CD8-positive, alpha-beta memory T cell (primary cell): ENCODE results near the gene MYO1H. TPM values are rescaled to one million over a fixed set of nuclear protein-coding genes. Genes with fewer than 3 reads are reported as not detected.

Experiments used
- CTCF ChIA-PET: fragments of 350-600 bp; sonication (Branson Sonifier 250); formaldehyde crosslinking; loops from one replicate; lab custom pipeline; 2021; ENCODE audit warnings: antibody characterized with exemption; lab: Charles Lee
- POLR2A ChIA-PET: fragments of 350-600 bp; sonication (Branson Sonifier 250); formaldehyde crosslinking; loops from one replicate; lab custom pipeline; 2021; ENCODE audit warnings: antibody characterized with exemption; lab: Charles Lee
- DNase-seq, 5 donors: peaks; one replicate each; pipeline versions ENCODE4 v3.0.0 to v3.0.0-alpha.2; 2020 to 2022; ENCODE audit warnings: mixed read lengths in 1 of 5
- H3K27ac ChIP-seq: one replicate; pipeline ENCODE4 v1.7.0; 2013; ENCODE audit warnings: low read depth, mild to moderate bottlenecking, low read length, moderate library complexity
- H3K27me3 ChIP-seq: 2 replicates; pipeline ENCODE4 v1.7.0; 2013; ENCODE audit warnings: low read length, mild to moderate bottlenecking; ENCODE audit not compliant: insufficient read depth, poor library complexity, severe bottlenecking
- H3K36me3 ChIP-seq: 2 replicates; pipeline ENCODE4 v1.7.0; 2013; ENCODE audit warnings: mild to moderate bottlenecking, low read length, moderate library complexity; ENCODE audit not compliant: insufficient read depth
- H3K4me1 ChIP-seq: 2 replicates; pipeline ENCODE4 v1.7.0; 2013; ENCODE audit warnings: mild to moderate bottlenecking, low read length, moderate library complexity; ENCODE audit not compliant: insufficient read depth
- H3K4me3 ChIP-seq: 2 replicates; pipeline ENCODE4 v1.7.0; 2013; ENCODE audit warnings: mild to moderate bottlenecking, low read length
- H3K9me3 ChIP-seq: 2 replicates; pipeline ENCODE4 v1.7.0; 2013; ENCODE audit warnings: mild to moderate bottlenecking, low read length
- H3K27ac Mint-ChIP-seq, 8 donors: one replicate each; pipeline ENCODE4 v1.8.0; 2020 to 2021; ENCODE audit warnings: mixed read lengths in 8 of 8, mild to moderate bottlenecking in 6 of 8, inconsistent platforms in 3 of 8, moderate library complexity in 3 of 8
- H3K27me3 Mint-ChIP-seq, 2 donors: one replicate each; pipeline ENCODE4 v1.8.0; 2020 to 2021; ENCODE audit warnings: mixed read lengths in 2 of 2, mild to moderate bottlenecking in 1 of 2, moderate library complexity in 1 of 2
- H3K36me3 Mint-ChIP-seq, 3 donors: one replicate each; pipeline ENCODE4 v1.8.0; 2020 to 2021; ENCODE audit warnings: mixed read lengths in 3 of 3, inconsistent platforms in 1 of 3, mild to moderate bottlenecking in 1 of 3
- H3K4me1 Mint-ChIP-seq, 3 donors: one replicate each; pipeline ENCODE4 v1.8.0; 2020 to 2021; ENCODE audit warnings: mixed read lengths in 3 of 3, inconsistent platforms in 1 of 3, mild to moderate bottlenecking in 1 of 3
- H3K4me3 Mint-ChIP-seq, 7 donors: one replicate each; pipeline ENCODE4 v1.8.0; 2020 to 2021; ENCODE audit warnings: mixed read lengths in 7 of 7, mild to moderate bottlenecking in 6 of 7, moderate library complexity in 4 of 7, inconsistent platforms in 2 of 7
- H3K9me3 Mint-ChIP-seq, 5 donors: one replicate each; pipeline ENCODE4 v1.8.0; 2020 to 2022; ENCODE audit warnings: mixed read lengths in 5 of 5, mild to moderate bottlenecking in 3 of 5, moderate library complexity in 2 of 5, inconsistent platforms in 1 of 5
- polyA plus RNA-seq: library from polyadenylated mRNA; unstranded; fragments of 300-500 nt; fragmentation: Illumina TruSeq; gene quantifications from one replicate; pipeline ENCODE4 v1.2.3, GENCODE V29; 2021
- total RNA-seq, 2 experiments: library from RNA; stranded (reverse); gene quantifications; one replicate each; pipeline ENCODE4 v1.2.3, GENCODE V29; 2021

Gene MYO1H
- total and polyA plus RNA-seq, 3 experiments from 2014 or later = not detected

GRCh38 chr12:109385339-109386058 lies 37.8 kb downstream of the MYO1H start:
- Mint-ChIP-seq H3K4me1 (no peaks in the 10 kb centered on the region), H3K27ac (no peak overlapping the region), H3K27me3 (peaks cover 19 to 45% of the 10 kb centered on the region in 2 donors), H3K9me3 (peaks cover 0 to 5% (median 0%) of the 10 kb centered on the region in 5 donors), H3K36me3 (no peaks in the 10 kb centered on the region), H3K4me3 (peak overlapping the region in 1 of 7 donors; percentile 6)
- no peaks in the 10 kb centered on the region for H3K27me3 ChIP-seq
- H3K36me3 ChIP-seq = no peaks in the 10 kb centered on the region
- H3K27ac ChIP-seq = no peak overlapping the region
- H3K4me3 ChIP-seq = no peak overlapping the region
- POLR2A ChIA-PET = no interaction called here
- CTCF ChIA-PET = interaction anchor here (1.1 to 2.1 kb wide), 2 partner anchors 8 to 274 kb away, joined by 6 to 7 read pairs; no protein-coding TSS in a partner anchor
- no peaks in the 10 kb centered on the region for H3K9me3 ChIP-seq
- no peaks in the 10 kb centered on the region for H3K4me1 ChIP-seq
- DNase-seq = peak in 2 of 5 donors; percentile 10 to 11

GRCh38 chr12:109386059-109386433 lies 38.3 kb downstream of the MYO1H start:
- H3K27me3 ChIP-seq = no peaks in the 10 kb centered on the region
- peaks cover 0 to 5% (median 0%) of the 10 kb centered on the region in 5 donors for H3K9me3 Mint-ChIP-seq
- DNase-seq = no peak
- ChIA-PET CTCF (interaction anchor here (1.1 to 2.1 kb wide), 2 partner anchors 8 to 274 kb away, joined by 6 to 7 read pairs; no protein-coding TSS in a partner anchor), POLR2A (no interaction called here)
- no peak overlapping the region for H3K27ac ChIP-seq
- H3K9me3 ChIP-seq = no peaks in the 10 kb centered on the region
- H3K27ac Mint-ChIP-seq = no peak overlapping the region
- no peak overlapping the region for H3K4me3 ChIP-seq
- H3K4me1 ChIP-seq = no peaks in the 10 kb centered on the region
- H3K36me3 Mint-ChIP-seq = no peaks in the 10 kb centered on the region
- H3K4me1 Mint-ChIP-seq = no peaks in the 10 kb centered on the region
- H3K36me3 ChIP-seq = no peaks in the 10 kb centered on the region
- H3K4me3 Mint-ChIP-seq = no peak overlapping the region
- H3K27me3 Mint-ChIP-seq = peaks cover 20 to 43% of the 10 kb centered on the region in 2 donors

DNA sequence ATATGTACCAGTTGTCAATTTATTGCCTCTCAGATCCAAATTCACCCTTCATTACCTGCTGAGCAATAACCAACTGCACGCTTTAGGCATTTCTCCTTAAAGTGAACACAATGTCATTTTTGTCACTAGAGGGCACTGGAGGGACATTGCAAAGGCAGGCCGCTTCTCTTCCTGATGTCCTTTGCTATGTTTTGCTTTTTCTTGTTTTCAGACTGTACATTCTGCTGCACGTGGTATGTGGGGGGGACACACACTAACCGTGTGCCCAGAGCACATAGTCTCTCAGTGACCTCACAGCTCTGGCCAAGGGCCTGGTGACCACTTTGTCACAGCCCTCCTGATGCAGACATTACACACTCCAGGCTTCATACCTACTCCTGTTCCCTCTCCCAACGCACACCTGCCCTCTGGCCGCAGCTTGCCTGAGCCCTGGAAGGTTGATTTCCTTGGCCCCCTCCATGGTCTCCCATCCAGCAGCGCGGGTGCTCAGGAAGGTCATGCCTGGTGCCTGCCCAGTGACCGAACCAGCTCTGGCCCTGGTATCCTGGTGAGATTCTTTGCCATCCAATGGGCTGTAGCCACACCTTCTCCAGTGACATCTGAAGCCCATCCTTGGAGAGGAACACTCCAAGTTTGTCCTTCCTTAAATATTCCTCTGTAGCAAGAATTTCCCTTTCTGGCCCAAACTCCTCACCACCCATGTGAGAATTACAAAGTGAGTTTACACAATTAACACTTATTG lies 39.9 kb downstream of the MYO1H start:
- Histone ChIP-seq H3K9me3 (no peaks in the 10 kb centered on the region), H3K36me3 (no peaks in the 10 kb centered on the region), H3K27me3 (no peaks in the 10 kb centered on the region), H3K4me3 (no peak overlapping the region), H3K4me1 (no peaks in the 10 kb centered on the region), H3K27ac (no peak overlapping the region)
- no peaks in the 10 kb centered on the region for H3K36me3 Mint-ChIP-seq
- ChIA-PET CTCF (interaction anchor here (0.6 kb wide), 1 partner anchor 1595 kb away, joined by 3 read pairs; no protein-coding TSS in a partner anchor), POLR2A (no interaction called here)
- H3K27ac Mint-ChIP-seq = no peak overlapping the region
- peaks cover 0 to 5% (median 0%) of the 10 kb centered on the region in 5 donors for H3K9me3 Mint-ChIP-seq
- H3K27me3 Mint-ChIP-seq = peaks cover 21 to 55% of the 10 kb centered on the region in 2 donors
- H3K4me1 Mint-ChIP-seq = no peaks in the 10 kb centered on the region
- no peak for DNase-seq
- H3K4me3 Mint-ChIP-seq = no peak overlapping the region

DNA sequence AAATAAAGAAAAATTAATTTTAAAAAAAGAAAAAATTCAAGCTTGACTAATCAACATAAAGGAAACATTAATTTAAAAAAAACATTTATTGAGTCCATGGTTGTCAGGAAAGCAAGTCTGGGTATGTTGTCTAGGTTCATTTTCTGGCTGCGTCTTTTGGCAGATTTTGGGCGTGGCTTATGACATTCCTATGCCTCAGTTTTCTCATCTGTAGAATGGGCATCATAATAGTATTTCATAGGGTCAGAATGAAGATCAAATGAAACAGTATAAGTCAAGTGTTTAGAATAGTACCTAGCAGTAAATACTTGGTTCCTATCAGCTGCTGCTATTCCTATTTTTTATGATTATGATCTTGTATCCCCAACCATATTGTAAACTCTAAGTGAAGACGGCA lies 40.5 kb downstream of the MYO1H start:
- peaks cover 0 to 5% (median 0%) of the 10 kb centered on the region in 5 donors for H3K9me3 Mint-ChIP-seq

GRCh38 chr12:109389146-109389545 lies 41.4 kb downstream of the MYO1H start:
- H3K4me1 Mint-ChIP-seq = no peaks in the 10 kb centered on the region
- ChIA-PET CTCF (interaction anchor here (1.3 kb wide), 1 partner anchor 278 kb away, joined by 3 read pairs; no protein-coding TSS in a partner anchor), POLR2A (no interaction called here)
- H3K4me3 Mint-ChIP-seq = no peak overlapping the region
- Histone ChIP-seq H3K27me3 (no peaks in the 10 kb centered on the region), H3K9me3 (no peaks in the 10 kb centered on the region), H3K4me3 (no peak overlapping the region), H3K27ac (no peak overlapping the region), H3K4me1 (no peaks in the 10 kb centered on the region), H3K36me3 (no peaks in the 10 kb centered on the region)
- H3K27me3 Mint-ChIP-seq = peaks cover 28 to 58% of the 10 kb centered on the region in 2 donors
- H3K27ac Mint-ChIP-seq = no peak overlapping the region
- H3K36me3 Mint-ChIP-seq = no peaks in the 10 kb centered on the region
- no peak for DNase-seq
- H3K9me3 Mint-ChIP-seq = peaks cover 0 to 5% (median 0%) of the 10 kb centered on the region in 5 donors

More for the DNA sequence above, 40.5 kb downstream of the MYO1H start:
- no peaks in the 10 kb centered on the region for H3K4me1 Mint-ChIP-seq
- Histone ChIP-seq H3K36me3 (no peaks in the 10 kb centered on the region), H3K27me3 (no peaks in the 10 kb centered on the region), H3K4me1 (no peaks in the 10 kb centered on the region), H3K27ac (no peak overlapping the region), H3K4me3 (no peak overlapping the region), H3K9me3 (no peaks in the 10 kb centered on the region)
- H3K27me3 Mint-ChIP-seq = peaks cover 24 to 54% of the 10 kb centered on the region in 2 donors
- CTCF ChIA-PET = no interaction called here
- H3K36me3 Mint-ChIP-seq = no peaks in the 10 kb centered on the region
- H3K27ac Mint-ChIP-seq = no peak overlapping the region
- POLR2A ChIA-PET = no interaction called here
- H3K4me3 Mint-ChIP-seq = no peak overlapping the region
- no peak for DNase-seq

- Mint-ChIP-seq H3K4me1 (no peaks in the 10 kb centered on the region), H3K9me3 (peaks cover 0 to 2% (median 0%) of the 10 kb centered on the region in 5 donors), H3K36me3 (no peaks in the 10 kb centered on the region), H3K27ac (no peak overlapping the region), H3K27me3 (peaks cover 20 to 41% of the 10 kb centered on the region in 2 donors), H3K4me3 (no peak overlapping the region)
- no peak overlapping the region for H3K4me3 ChIP-seq
- no peak overlapping the region for H3K27ac ChIP-seq
- no peaks in the 10 kb centered on the region for H3K27me3 ChIP-seq
- POLR2A ChIA-PET = no interaction called here
- H3K4me1 ChIP-seq = no peaks in the 10 kb centered on the region
- H3K36me3 ChIP-seq = no peaks in the 10 kb centered on the region
- DNase-seq = peak; percentile 2 to 62 (median 30)
- CTCF ChIA-PET = interaction anchor here (1.0 to 1.8 kb wide), 8 partner anchors 9 to 295 kb away, joined by 3 to 8 read pairs (median 4); no protein-coding TSS in a partner anchor
- H3K9me3 ChIP-seq = no peaks in the 10 kb centered on the region
Measured at GRCh38 chr12:109393437-109394345, 46.0 kb downstream of the MYO1H start.

DNA sequence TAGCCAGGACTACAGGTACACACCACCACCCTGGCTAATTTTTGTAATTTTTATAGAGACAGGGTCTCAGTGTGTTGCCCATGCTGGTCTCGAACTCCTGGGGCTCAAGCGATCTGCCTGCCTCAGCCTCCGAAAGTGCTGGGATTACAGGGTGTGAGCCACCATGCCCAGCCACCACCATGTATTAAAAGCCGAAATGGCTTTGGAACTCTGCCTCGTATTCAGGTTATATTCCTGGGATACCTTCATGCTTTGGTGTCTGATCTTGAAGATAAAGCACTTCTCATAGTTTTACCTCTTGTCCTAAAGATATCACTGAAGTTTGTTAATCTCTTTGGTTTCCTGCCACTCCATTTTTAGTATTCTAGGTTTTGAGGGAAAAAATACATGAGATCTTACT lies 47.2 kb downstream of the MYO1H start:
- no peaks in the 10 kb centered on the region for H3K4me1 Mint-ChIP-seq
- Histone ChIP-seq H3K27ac (no peak overlapping the region), H3K36me3 (no peaks in the 10 kb centered on the region), H3K27me3 (no peaks in the 10 kb centered on the region), H3K4me3 (no peak overlapping the region), H3K9me3 (no peaks in the 10 kb centered on the region), H3K4me1 (no peaks in the 10 kb centered on the region)
- peaks cover 21 to 41% of the 10 kb centered on the region in 2 donors for H3K27me3 Mint-ChIP-seq
- POLR2A ChIA-PET = no interaction called here
- H3K9me3 Mint-ChIP-seq = peaks cover 0 to 2% (median 0%) of the 10 kb centered on the region in 5 donors
- no peak overlapping the region for H3K4me3 Mint-ChIP-seq
- CTCF ChIA-PET = interaction anchor here (1.8 kb wide), 1 partner anchor 283 kb away, joined by 8 read pairs; no protein-coding TSS in a partner anchor
- no peaks in the 10 kb centered on the region for H3K36me3 Mint-ChIP-seq
- H3K27ac Mint-ChIP-seq = no peak overlapping the region
- no peak for DNase-seq
